HCT116 (cell line): ENCODE results near the gene SHC2.

Experiments
- CTCF ChIP-seq, 3 experiments: fragments of 200-600 bp in 1 of 3; sonication (generic) in 1 of 3; IDR thresholded peaks in 2 of 3; conservative IDR thresholded peaks in 1 of 3; 2 replicates each; pipeline ENCODE4 v1.5.1; 2012 to 2017; ENCODE audit warnings: low read depth in 2 of 3, low read length in 2 of 3, antibody characterized with exemption in 1 of 3, borderline replicate concordance in 1 of 3, control low read depth in 1 of 3, mild to moderate bottlenecking in 1 of 3, mixed read lengths in 1 of 3, mixed run types in 1 of 3, moderate library complexity in 1 of 3; ENCODE audit not compliant: insufficient read depth in 1 of 3
- EZH2 ChIP-seq: fragments of 200-600 bp; sonication (generic); IDR thresholded peaks from 2 replicates; pipeline ENCODE4 v1.6.1; 2017; ENCODE audit warnings: antibody characterized with exemption, mixed run types
- POLR2A ChIP-seq: IDR thresholded peaks from 2 replicates; pipeline ENCODE4 v1.7.0; 2011; ENCODE audit warnings: borderline replicate concordance; ENCODE audit not compliant: insufficient read depth, insufficient read length; ENCODE audit errors: extremely low read depth
- POLR2AphosphoS5 ChIP-seq: IDR thresholded peaks from 2 replicates; pipeline ENCODE4 v1.6.1; 2011; ENCODE audit warnings: mild to moderate bottlenecking, low read depth, low read length, moderate library complexity
- SP1 ChIP-seq: IDR thresholded peaks from 2 replicates; pipeline ENCODE4 v1.6.1; 2012; ENCODE audit warnings: low read depth
- ZFX ChIP-seq: fragments of 450-650 bp; IDR thresholded peaks from 2 replicates; pipeline ENCODE4 v1.6.1; 2017
- ZNF274 ChIP-seq: fragments of 200-500 bp; sonication (Bioruptor generic); IDR thresholded peaks from 2 replicates; pipeline ENCODE4 v1.6.1; 2014; ENCODE audit warnings: mild to moderate bottlenecking, low read depth, low read length, inconsistent platforms
- TF ChIP-seq, protein P1 (sequence below): IDR thresholded peaks from 2 replicates; pipeline ENCODE4 v1.6.1; 2012; ENCODE audit warnings: low read depth

GRCh38 chr19:397321-397720 lies 63.5 kb downstream of the SHC2 start:
- TF ChIP-seq POLR2A (no peak), ZNF274 (no peak), CTCF (IDR thresholded peaks at IDR 0.05 in 2 of 3, conservative IDR thresholded peaks at IDR 0.05 in 1 of 3; ENCODE audit: borderline replicate concordance in 1 of 3, insufficient read depth in 1 of 3, low read depth in 2 of 3, low read length in 2 of 3) (no peak), EZH2 (no peak), POLR2AphosphoS5 (no peak), ZFX (no peak), SP1 (no peak)
- TF ChIP-seq, protein P1, sequence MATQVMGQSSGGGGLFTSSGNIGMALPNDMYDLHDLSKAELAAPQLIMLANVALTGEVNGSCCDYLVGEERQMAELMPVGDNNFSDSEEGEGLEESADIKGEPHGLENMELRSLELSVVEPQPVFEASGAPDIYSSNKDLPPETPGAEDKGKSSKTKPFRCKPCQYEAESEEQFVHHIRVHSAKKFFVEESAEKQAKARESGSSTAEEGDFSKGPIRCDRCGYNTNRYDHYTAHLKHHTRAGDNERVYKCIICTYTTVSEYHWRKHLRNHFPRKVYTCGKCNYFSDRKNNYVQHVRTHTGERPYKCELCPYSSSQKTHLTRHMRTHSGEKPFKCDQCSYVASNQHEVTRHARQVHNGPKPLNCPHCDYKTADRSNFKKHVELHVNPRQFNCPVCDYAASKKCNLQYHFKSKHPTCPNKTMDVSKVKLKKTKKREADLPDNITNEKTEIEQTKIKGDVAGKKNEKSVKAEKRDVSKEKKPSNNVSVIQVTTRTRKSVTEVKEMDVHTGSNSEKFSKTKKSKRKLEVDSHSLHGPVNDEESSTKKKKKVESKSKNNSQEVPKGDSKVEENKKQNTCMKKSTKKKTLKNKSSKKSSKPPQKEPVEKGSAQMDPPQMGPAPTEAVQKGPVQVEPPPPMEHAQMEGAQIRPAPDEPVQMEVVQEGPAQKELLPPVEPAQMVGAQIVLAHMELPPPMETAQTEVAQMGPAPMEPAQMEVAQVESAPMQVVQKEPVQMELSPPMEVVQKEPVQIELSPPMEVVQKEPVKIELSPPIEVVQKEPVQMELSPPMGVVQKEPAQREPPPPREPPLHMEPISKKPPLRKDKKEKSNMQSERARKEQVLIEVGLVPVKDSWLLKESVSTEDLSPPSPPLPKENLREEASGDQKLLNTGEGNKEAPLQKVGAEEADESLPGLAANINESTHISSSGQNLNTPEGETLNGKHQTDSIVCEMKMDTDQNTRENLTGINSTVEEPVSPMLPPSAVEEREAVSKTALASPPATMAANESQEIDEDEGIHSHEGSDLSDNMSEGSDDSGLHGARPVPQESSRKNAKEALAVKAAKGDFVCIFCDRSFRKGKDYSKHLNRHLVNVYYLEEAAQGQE: no peak
